HepG2 (cell line): ENCODE data around the gene RPL35. TPM values are rescaled to one million over a fixed set of nuclear protein-coding genes. Genes with fewer than 3 reads are reported as not detected.

Experiments used
- AHDC1 ChIP-seq: sonication (generic); formaldehyde crosslinking; IDR thresholded peaks from 2 replicates; pipeline ENCODE4 v1.5.1; 2020; ENCODE audit warnings: mild to moderate bottlenecking, missing genetic modification reagents, borderline replicate concordance
- AKAP8 ChIP-seq: sonication (generic); formaldehyde crosslinking; IDR thresholded peaks from 2 replicates; pipeline ENCODE4 v1.5.1; 2020; ENCODE audit warnings: mild to moderate bottlenecking, missing genetic modification reagents
- ARNTL ChIP-seq: sonication (generic); formaldehyde crosslinking; IDR thresholded peaks from 2 replicates; pipeline ENCODE4 v1.4.0; 2020; ENCODE audit warnings: mild to moderate bottlenecking, missing genetic modification reagents
- IRF9 ChIP-seq: sonication (generic); formaldehyde crosslinking; IDR thresholded peaks from 2 replicates; pipeline ENCODE4 v1.8.0; 2022; ENCODE audit warnings: missing genetic modification reagents, mild to moderate bottlenecking, borderline replicate concordance
- LCORL ChIP-seq, 2 experiments: fragments of 450-650 bp in 1 of 2; sonication (generic) in 1 of 2; formaldehyde crosslinking in 1 of 2; IDR thresholded peaks; 2 replicates each; pipeline versions ENCODE4 v1.5.0 to v1.6.1; 2017 to 2020; ENCODE audit warnings: antibody characterized with exemption in 1 of 2, missing genetic modification reagents in 1 of 2
- MXD1 ChIP-seq: sonication (generic); formaldehyde crosslinking; IDR thresholded peaks from 2 replicates; pipeline ENCODE4 v1.4.0; 2020; ENCODE audit warnings: mild to moderate bottlenecking, missing genetic modification reagents
- NFKB2 ChIP-seq: sonication (generic); formaldehyde crosslinking; IDR thresholded peaks from 2 replicates; pipeline ENCODE4 v1.4.0; 2020; ENCODE audit warnings: missing genetic modification reagents, borderline replicate concordance
- PHB2 ChIP-seq: fragments of 450-650 bp; IDR thresholded peaks from 2 replicates; pipeline ENCODE4 v1.6.1; 2018; ENCODE audit not compliant: partially characterized antibody
- ZNF225 ChIP-seq: sonication (generic); formaldehyde crosslinking; IDR thresholded peaks from 2 replicates; pipeline ENCODE4 v1.4.0; 2020; ENCODE audit warnings: mild to moderate bottlenecking, missing genetic modification reagents
- ZNF646 ChIP-seq: sonication (generic); formaldehyde crosslinking; IDR thresholded peaks from 2 replicates; pipeline ENCODE4 v1.9.0; 2021; ENCODE audit warnings: mild to moderate bottlenecking, missing genetic modification reagents
- ZNF747 ChIP-seq: sonication (generic); formaldehyde crosslinking; IDR thresholded peaks from 2 replicates; pipeline ENCODE4 v1.8.1; 2023; ENCODE audit warnings: missing genetic modification reagents, mild to moderate bottlenecking, borderline replicate concordance
- ZSCAN9 ChIP-seq: IDR thresholded peaks from 2 replicates; pipeline ENCODE4 v1.6.1; 2016; ENCODE audit warnings: borderline replicate concordance
- polyA plus RNA-seq, 8 experiments: library from polyadenylated mRNA; depleted of rRNA in 3 of 8; stranded (reverse) in 7 of 8; unstranded in 1 of 8; fragments of >200 nt; fragmentation: Illumina TruSeq in 4 of 8; extraction: Trizol in 4 of 8; gene quantifications; 2 replicates each; pipeline versions ENCODE4 v1.2.1 to v1.2.3, GENCODE V29; 2011 to 2016; ENCODE audit warnings: low read depth in 4 of 8, missing spikeins in 1 of 8, mixed read lengths in 1 of 8; ENCODE audit not compliant: insufficient read depth in 1 of 8
- total RNA-seq, 5 experiments: library from RNA; depleted of rRNA; stranded (reverse); fragments of >200 nt; fragmentation: Illumina TruSeq; extraction: Trizol; gene quantifications; 2 replicates each; pipeline ENCODE4 v1.2.3, GENCODE V29; 2016; ENCODE audit warnings: low read depth in 1 of 5

The RPL35 gene
- total and polyA plus RNA-seq, 2 of the 13 experiments (the other 11 are each of a cell fraction or from before 2014, with no cell fraction given) = 2,153 to 2,935 TPM

- TF ChIP-seq PHB2 = no peak
- peak; percentile 55 for TF ChIP-seq ARNTL
- TF ChIP-seq MXD1 (CRISPR knock-in tag) = peak; percentile 84; the same call in 1 of the 2 replicates
- no peak for TF ChIP-seq AHDC1 (CRISPR knock-in tag)
- 0 out of 2 replicates have a peak, but pooled peaks have one; percentile 13 for TF ChIP-seq IRF9 (CRISPR knock-in tag)
- no peak for TF ChIP-seq AKAP8 (CRISPR knock-in tag)
- peak; percentile 90; the same call in 1 of the 2 replicates for TF ChIP-seq ZNF225 (CRISPR knock-in tag)
- TF ChIP-seq ZNF747 (CRISPR knock-in tag) = 0 out of 2 replicates have a peak, but pooled peaks have one; percentile 45
- no peak for TF ChIP-seq ZNF646 (CRISPR knock-in tag)
- no peak; the same call in 1 of the 2 replicates for TF ChIP-seq ZSCAN9
- TF ChIP-seq LCORL (IDR thresholded peaks at IDR 0.05) = no peak
- TF ChIP-seq LCORL (CRISPR knock-in tag; IDR thresholded peaks at IDR 0.05) = peak; percentile 53; the same call in 1 of the 2 replicates
- peak; percentile 44; the same call in 1 of the 2 replicates for TF ChIP-seq NFKB2
Observed at GRCh38 chr9:124868511-124869465, 7.0 kb upstream of the RPL35 start (continued).
